ENCODE measurements around the gene TNFRSF6B. TPM values are rescaled to one million over a fixed set of nuclear protein-coding genes. Genes with fewer than 3 reads are reported as not detected.
A peak's percentile ranks its signal among the peaks of the same experiment; 100 is the strongest.
"Not testable (repeated sequence)": the region's sequence is repeated elsewhere in the genome, so short reads cannot be mapped to it uniquely, and the experiment has no call there.

Gene TNFRSF6B
- total RNA-seq, 2 donors from 2014 or later = not detected

- Mint-ChIP-seq H3K4me3 (no peak overlapping the region), H3K9me3 (no peaks in the 10 kb centered on the region), H3K4me1 (ENCODE audit: low read depth in 2 of 2) (peaks cover 0 to 3% of the 10 kb centered on the region in 2 donors), H3K27ac (no peak overlapping the region), H3K27me3 (no peaks in the 10 kb centered on the region), H3K36me3 (peaks cover 7% of the 10 kb centered on the region)
- no peak for DNase-seq (ENCODE audit: low spot score)
- peak; percentile 2 to 26 for ATAC-seq
Observed at GRCh38 chr20:63667858-63668257, 28.6 kb upstream of the TNFRSF6B start.

- ATAC-seq = no peak
- H3K9me3 Mint-ChIP-seq = no peaks in the 10 kb centered on the region
- no peak for DNase-seq (ENCODE audit: low spot score)
- no peak overlapping the region for H3K27ac Mint-ChIP-seq
- no peak overlapping the region for H3K4me3 Mint-ChIP-seq
- H3K36me3 Mint-ChIP-seq = peaks cover 7% of the 10 kb centered on the region
- H3K27me3 Mint-ChIP-seq = no peaks in the 10 kb centered on the region
- H3K4me1 Mint-ChIP-seq (ENCODE audit: low read depth in 2 of 2) = peaks cover 0 to 3% of the 10 kb centered on the region in 2 donors
Observed at GRCh38 chr20:63668351-63668750, 28.1 kb upstream of the TNFRSF6B start.

DNA sequence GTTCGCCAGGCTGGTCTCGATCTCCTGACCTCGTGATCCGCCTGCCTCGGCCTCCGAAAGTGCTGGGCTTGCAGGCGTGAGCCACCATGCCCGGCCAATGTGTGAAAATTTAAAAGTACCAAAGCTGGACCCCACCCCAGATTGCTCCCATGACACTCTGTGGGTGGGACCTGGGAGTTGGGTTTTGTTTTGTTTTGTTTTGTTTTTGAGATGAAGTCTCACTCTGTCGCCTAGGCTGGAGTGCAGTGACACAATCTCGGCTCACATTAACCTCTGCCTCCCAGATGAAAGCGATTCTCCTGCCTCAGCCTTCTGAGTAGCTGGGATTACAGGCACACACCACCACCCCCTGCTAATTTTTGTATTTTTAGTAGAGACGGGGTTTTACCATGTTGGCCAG is 24.8 kb upstream of the TNFRSF6B start:
- not testable (repeated sequence) for H3K4me1 Mint-ChIP-seq (ENCODE audit: low read depth in 2 of 2); DNase-seq (ENCODE audit: low spot score); H3K27me3 Mint-ChIP-seq; H3K9me3 Mint-ChIP-seq; H3K27ac Mint-ChIP-seq; H3K36me3 Mint-ChIP-seq; ATAC-seq; H3K4me3 Mint-ChIP-seq

GRCh38 chr20:63672666-63673065 is 23.8 kb upstream of the TNFRSF6B start:
- Mint-ChIP-seq H3K4me1 (ENCODE audit: low read depth in 2 of 2) (no peaks in the 10 kb centered on the region), H3K4me3 (no peak overlapping the region), H3K27me3 (no peaks in the 10 kb centered on the region), H3K36me3 (peaks cover 7% of the 10 kb centered on the region), H3K9me3 (no peaks in the 10 kb centered on the region), H3K27ac (no peak overlapping the region)
- ATAC-seq = no peak
- no peak for DNase-seq (ENCODE audit: low spot score)

DNA sequence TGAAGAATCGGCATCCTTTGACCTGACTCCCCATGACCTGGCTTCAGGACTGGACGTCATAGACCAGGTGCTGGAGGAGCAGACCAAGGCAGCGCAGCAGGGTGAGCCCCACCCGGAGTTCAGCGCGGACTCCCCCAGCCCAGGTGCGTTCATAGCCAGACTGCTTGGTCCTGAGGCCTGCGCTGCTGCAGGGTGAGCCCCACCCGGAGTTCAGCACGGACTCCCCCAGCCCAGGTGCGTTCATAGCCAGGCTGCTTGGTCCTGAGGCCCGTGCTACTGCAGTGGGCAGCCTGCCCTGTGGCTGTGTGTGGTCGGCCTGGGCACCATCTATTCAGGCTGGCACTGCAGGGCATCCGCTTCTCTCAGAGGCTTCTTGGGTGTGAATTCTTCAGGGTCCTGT is 22.5 kb upstream of the TNFRSF6B start:
- Mint-ChIP-seq H3K4me3 (no peak overlapping the region), H3K4me1 (ENCODE audit: low read depth in 2 of 2) (no peaks in the 10 kb centered on the region), H3K36me3 (no peaks in the 10 kb centered on the region), H3K27ac (no peak overlapping the region), H3K9me3 (no peaks in the 10 kb centered on the region), H3K27me3 (no peaks in the 10 kb centered on the region)
- DNase-seq (ENCODE audit: low spot score) (no peak), ATAC-seq (peak in 1 of 2 donors; percentile 46)

- Mint-ChIP-seq H3K4me3 (no peak overlapping the region), H3K27me3 (no peaks in the 10 kb centered on the region), H3K36me3 (no peaks in the 10 kb centered on the region), H3K27ac (no peak overlapping the region), H3K4me1 (ENCODE audit: low read depth in 2 of 2) (no peaks in the 10 kb centered on the region), H3K9me3 (no peaks in the 10 kb centered on the region)
- no peak for ATAC-seq
- DNase-seq (ENCODE audit: low spot score) = no peak
Observed at GRCh38 chr20:63675681-63676368, 20.6 kb upstream of the TNFRSF6B start.

DNA sequence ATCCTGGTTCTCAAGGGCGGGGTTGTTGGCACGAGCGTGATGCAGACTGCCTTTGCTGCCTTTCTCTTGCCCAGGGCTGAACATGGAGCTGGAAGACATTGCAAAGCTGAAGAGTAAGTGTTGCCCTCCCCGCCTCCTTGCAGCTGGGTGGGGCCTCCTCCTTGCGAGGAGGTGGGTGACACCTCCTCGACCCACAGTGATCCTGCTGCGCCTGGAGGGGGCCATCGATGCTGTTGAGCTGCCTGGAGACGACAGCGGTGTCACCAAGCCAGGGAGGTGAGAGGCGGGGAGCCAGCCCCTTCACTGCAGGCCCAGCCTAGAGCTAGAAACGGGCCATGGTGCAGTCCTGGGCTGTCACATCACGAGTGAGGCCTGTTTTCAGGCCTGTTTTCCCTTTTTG is 18.4 kb upstream of the TNFRSF6B start:
- Mint-ChIP-seq H3K36me3 (no peaks in the 10 kb centered on the region), H3K27me3 (no peaks in the 10 kb centered on the region), H3K27ac (no peak overlapping the region), H3K9me3 (no peaks in the 10 kb centered on the region), H3K4me3 (no peak overlapping the region), H3K4me1 (ENCODE audit: low read depth in 2 of 2) (no peaks in the 10 kb centered on the region)
- DNase-seq (ENCODE audit: low spot score) (no peak), ATAC-seq (no peak)

DNA sequence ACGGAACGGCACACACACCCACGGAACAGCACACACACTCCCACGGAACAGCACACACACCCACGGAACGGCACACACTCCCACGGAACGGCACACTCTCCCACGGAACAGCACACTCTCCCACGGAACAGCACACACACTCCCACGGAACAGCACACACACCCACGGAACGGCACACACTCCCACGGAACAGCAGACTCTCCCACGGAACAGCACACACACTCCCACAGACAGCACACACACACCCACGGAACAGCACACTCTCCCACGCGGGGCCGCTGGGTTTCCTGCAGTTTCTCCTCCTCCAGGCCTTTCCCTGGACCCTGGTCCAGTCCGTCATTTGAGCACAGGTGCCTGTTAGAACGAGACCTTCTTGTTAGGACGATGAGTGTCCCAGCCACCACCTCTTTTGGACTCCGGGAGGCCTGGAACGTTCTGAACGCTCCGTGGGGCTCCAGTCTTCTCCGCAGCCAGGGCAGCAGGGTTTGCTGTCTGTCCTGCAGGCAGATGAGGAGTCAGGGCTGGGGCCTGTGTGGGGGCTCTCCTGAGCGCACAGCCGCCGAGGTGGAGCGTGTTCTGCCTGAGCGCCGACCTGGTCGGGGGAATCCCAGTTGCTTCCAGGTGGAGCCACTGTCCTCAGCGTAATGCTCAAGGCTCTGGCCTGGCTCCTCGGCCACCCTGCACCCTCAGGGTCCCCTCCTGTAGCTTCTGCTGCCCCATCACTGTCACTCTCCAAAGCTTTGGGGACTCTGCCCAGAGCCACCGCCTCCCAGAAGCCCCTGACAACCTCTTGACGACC is 17.6 kb upstream of the TNFRSF6B start:
- H3K27ac Mint-ChIP-seq = no peak overlapping the region
- H3K4me3 Mint-ChIP-seq = no peak overlapping the region
- peak in 1 of 2 donors; percentile 12 for ATAC-seq
- no peaks in the 10 kb centered on the region for H3K36me3 Mint-ChIP-seq
- no peaks in the 10 kb centered on the region for H3K27me3 Mint-ChIP-seq
- DNase-seq (ENCODE audit: low spot score) = no peak
- no peaks in the 10 kb centered on the region for H3K9me3 Mint-ChIP-seq
- no peaks in the 10 kb centered on the region for H3K4me1 Mint-ChIP-seq (ENCODE audit: low read depth in 2 of 2)

- H3K9me3 Mint-ChIP-seq = no peaks in the 10 kb centered on the region
- no peak overlapping the region for H3K27ac Mint-ChIP-seq
- no peak overlapping the region for H3K4me3 Mint-ChIP-seq
Observed at GRCh38 chr20:63679799-63680305, 16.6 kb upstream of the TNFRSF6B start.

GRCh38 chr20:63680427-63680826 is 16.0 kb upstream of the TNFRSF6B start:
- no peak overlapping the region for H3K27ac Mint-ChIP-seq
- no peaks in the 10 kb centered on the region for H3K9me3 Mint-ChIP-seq
- no peak for ATAC-seq
- H3K27me3 Mint-ChIP-seq = no peaks in the 10 kb centered on the region
- H3K4me3 Mint-ChIP-seq = no peak overlapping the region
- no peaks in the 10 kb centered on the region for H3K4me1 Mint-ChIP-seq (ENCODE audit: low read depth in 2 of 2)
- H3K36me3 Mint-ChIP-seq = no peaks in the 10 kb centered on the region
- DNase-seq (ENCODE audit: low spot score) = no peak

More at GRCh38 chr20:63679799-63680305, 16.6 kb upstream of the TNFRSF6B start:
- Mint-ChIP-seq H3K4me1 (ENCODE audit: low read depth in 2 of 2) (no peaks in the 10 kb centered on the region), H3K36me3 (no peaks in the 10 kb centered on the region), H3K27me3 (no peaks in the 10 kb centered on the region)
- ATAC-seq (no peak), DNase-seq (ENCODE audit: low spot score) (no peak)

DNA sequence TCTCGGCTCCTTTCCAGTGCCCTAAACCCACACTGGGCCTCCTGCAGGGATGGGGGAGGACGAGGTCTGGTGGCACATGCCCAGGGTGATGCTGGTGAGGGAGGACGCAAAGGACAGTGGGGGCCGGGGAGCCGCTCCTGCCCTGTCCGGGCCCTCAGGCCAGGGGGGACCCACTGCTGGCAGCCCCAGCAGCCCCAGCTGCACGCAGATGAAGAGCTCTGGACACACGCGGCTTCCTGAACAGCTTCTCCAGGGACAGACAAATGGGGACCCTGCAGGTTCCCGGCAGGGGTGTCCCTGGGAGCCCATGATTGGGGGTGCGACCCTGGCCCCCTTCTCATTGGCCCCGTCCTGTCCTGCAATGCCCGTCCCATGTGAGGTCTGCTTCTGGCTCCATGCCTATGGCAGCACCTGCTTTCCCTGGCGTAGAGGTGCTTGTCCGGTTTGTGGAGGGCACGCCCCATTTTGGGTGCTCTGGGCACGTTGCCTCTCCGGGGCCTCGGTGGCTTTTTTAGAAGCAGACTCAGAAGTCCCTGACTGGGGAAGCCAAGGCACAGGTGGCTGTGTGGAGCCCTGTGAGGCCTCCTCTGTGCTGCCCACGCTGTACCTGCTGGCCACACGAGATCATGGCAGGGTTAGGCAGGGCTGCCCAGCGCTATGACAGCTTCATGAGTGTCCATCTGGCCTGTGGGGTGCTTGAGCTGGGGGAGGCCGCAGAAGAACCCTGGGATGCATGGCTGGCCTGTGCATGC is 15.4 kb upstream of the TNFRSF6B start:
- Mint-ChIP-seq H3K36me3 (no peaks in the 10 kb centered on the region), H3K4me3 (no peak overlapping the region), H3K27ac (no peak overlapping the region), H3K9me3 (no peaks in the 10 kb centered on the region), H3K4me1 (ENCODE audit: low read depth in 2 of 2) (no peaks in the 10 kb centered on the region), H3K27me3 (no peaks in the 10 kb centered on the region)
- DNase-seq (ENCODE audit: low spot score) (no peak), ATAC-seq (no peak)

GRCh38 chr20:63681609-63682142 is 14.8 kb upstream of the TNFRSF6B start:
- Mint-ChIP-seq H3K36me3 (no peaks in the 10 kb centered on the region), H3K27me3 (no peaks in the 10 kb centered on the region), H3K4me3 (no peak overlapping the region), H3K4me1 (ENCODE audit: low read depth in 2 of 2) (peaks cover 0 to 2% of the 10 kb centered on the region in 2 donors), H3K9me3 (no peaks in the 10 kb centered on the region), H3K27ac (no peak overlapping the region)
- ATAC-seq (no peak), DNase-seq (ENCODE audit: low spot score) (no peak)

DNA sequence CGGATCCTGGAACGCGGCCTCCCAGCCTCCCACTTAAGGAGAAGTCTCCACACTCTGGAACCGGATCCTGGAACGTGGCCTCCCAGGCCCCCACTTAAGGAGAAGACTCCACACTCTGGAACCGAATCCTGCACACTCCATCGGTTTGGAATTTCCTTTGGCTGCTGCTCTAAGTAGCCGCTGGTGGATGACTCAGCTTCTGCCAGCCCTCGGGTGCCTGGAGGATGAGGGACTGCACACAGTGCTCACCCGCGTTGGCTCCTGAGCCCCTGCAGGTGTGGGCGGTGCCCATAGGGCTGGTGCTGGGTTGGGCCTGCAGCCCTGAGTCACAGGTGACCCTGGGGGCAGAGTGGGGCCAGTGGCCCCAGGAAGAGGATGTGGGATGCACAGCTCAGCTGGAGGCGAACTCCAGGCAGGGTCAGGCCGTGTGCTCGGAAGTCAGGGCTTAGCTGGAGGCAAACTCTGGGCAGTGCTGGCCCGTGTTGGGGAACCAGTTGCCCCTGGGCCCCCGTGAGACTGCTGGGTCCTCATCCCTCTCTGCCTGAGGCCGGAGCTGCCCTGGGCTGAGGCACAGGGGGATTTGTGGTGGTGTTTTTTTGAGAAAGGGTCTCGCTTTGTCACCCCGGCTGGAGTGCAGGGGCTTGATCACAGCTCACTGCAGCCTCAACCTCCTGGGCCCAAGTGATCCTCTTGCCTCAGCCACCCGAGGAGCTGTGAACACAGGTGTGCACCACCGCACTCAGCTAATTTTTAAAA is 13.9 kb upstream of the TNFRSF6B start:
- no peaks in the 10 kb centered on the region for H3K9me3 Mint-ChIP-seq
- no peak for DNase-seq (ENCODE audit: low spot score)
- H3K27ac Mint-ChIP-seq = no peak overlapping the region
- H3K36me3 Mint-ChIP-seq = no peaks in the 10 kb centered on the region
- H3K4me1 Mint-ChIP-seq (ENCODE audit: low read depth in 2 of 2) = peaks cover 0 to 2% of the 10 kb centered on the region in 2 donors
- ATAC-seq = no peak
- H3K27me3 Mint-ChIP-seq = no peaks in the 10 kb centered on the region
- no peak overlapping the region for H3K4me3 Mint-ChIP-seq

All from natural killer cell treated with Interleukin-12 subunit alpha and Interleukin-12 subunit beta and Interleukin-15 and Interleukin-18, amount 100 ng/mL, for 72 hours (primary cell).